HG02981 (cell line): ENCODE measurements around the gene UCN2.

ENCODE experiments used
- ATAC-seq: cut with Tn5 transposase; IDR thresholded peaks from one replicate; pipeline ENCODE4 v1.9.1; 2021; ENCODE audit warnings: mild to moderate bottlenecking, moderate library complexity; ENCODE audit not compliant: unreplicated experiment

UCN2 gene, protein sequence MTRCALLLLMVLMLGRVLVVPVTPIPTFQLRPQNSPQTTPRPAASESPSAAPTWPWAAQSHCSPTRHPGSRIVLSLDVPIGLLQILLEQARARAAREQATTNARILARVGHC

DNA sequence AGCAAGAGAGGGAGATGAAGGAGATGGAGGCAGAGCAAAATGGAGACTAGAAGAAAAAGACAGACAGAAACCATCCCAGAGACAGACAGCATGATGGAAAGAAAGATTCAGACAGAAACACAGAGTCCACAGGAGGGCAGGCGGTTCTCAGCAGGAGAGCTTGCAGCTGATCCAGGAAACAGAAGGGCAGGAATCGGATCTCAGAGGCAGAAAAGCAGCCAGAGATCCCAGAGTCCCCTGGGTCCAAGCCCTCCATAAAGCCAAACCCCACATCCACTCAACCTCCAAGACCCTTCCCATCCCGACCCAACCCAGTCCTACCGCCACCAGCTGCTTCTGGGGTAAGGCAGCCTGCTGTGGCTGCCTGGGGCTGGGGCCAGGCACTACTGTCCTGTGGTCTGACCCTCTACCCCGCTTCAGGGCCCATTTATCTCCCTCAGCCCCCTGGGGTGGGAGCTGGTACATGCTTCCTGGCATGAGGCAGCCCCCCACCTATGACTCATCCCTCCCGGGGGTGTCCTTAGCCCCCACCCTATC lies at the start of gene UCN2:
TSS of gene UCN2 (minus strand) at position 400 of the 537 bp plus-strand sequence. CDS start 657 bp downstream, outside the sequence.
- no peak for ATAC-seq

DNA sequence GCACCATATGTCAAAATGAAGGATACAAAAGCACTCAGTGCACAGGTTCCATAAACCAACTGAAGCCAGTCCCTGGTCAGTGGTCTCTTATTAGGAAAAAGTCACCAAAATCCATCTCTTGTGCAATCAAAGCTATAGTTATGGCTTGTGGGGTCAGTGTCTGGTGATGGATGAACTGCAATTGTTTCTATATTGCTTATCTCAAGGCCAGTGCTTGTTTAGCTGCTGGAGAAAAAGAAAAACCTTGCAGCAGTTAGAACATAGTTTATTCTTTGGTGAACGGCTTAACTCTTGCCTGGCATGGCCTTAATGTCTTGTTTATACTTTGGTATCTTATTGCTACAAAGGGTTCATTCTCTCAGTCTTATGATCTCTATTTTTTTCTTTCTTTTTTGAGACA lies 48.7 kb upstream of the UCN2 start:
- ATAC-seq = no peak

DNA sequence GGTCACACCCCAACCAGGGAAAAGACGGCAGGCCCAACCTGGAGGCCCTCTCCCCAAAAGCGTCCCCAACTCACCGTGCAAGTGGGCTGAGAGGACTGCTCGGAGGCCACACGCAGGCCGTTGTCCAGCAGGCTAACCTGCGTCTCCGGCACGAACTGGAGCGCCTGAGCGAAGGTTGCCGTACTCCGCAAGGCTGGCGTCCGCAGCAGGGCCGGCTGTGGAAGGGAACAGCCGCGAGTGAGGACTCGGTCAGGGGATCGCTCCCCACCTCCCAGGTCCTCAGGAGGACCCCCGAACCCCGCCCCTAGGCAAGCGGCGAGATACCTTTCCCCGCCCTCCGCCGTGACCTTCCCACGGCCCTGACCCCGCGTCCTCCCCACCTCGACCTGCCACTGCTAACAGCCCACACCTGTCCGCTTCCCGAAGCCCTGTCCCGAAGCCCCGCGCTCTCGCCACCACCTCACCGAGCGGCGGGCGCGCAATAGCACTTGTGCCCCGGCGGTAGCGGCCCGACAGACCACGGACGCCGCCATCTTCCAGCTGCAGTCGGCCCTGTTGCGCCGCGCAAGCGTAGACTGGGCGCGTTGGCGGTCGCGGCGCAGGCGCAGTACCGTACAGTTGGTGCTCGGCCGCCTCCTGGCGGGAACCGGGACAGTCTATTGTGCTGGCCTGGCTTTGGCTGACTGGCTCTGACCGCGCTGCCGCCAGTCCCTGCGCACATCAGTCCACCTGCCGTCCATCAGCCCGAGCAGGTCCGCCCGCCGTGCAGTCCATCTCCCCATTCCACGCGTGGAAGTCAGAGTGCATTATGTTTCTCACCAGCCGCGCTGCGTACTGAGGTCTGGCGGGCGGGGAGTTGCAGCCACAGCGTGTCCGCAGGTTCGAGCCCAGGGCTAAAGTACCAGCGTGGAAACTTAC lies 45.8 kb upstream of the UCN2 start, which contains the start of gene UQCRC1:
TSS of gene UQCRC1 (minus strand) at position 559 of the 918 bp plus-strand sequence. CDS start at position 533, 26 bp downstream.
- peak; percentile 96 for ATAC-seq

DNA sequence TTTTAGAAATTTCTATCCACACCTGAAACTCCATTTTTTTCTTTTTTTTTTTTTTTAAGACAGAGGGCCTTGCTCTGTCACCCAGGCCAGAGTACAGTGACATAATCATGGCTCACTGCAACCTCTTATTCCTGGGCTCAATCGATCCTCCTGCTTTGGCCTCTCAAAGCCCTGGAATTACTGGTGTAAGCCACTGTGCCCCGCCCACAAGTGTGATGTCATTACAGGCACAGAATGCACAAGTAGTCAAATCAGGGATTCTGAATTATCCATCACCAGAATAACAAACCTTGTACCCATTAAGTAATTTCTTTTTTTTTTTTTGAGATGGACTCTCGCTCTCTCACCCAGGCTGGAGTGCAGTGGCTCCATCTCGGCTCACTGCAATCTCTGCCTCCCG lies 43.9 kb upstream of the UCN2 start:
- no peak for ATAC-seq

DNA sequence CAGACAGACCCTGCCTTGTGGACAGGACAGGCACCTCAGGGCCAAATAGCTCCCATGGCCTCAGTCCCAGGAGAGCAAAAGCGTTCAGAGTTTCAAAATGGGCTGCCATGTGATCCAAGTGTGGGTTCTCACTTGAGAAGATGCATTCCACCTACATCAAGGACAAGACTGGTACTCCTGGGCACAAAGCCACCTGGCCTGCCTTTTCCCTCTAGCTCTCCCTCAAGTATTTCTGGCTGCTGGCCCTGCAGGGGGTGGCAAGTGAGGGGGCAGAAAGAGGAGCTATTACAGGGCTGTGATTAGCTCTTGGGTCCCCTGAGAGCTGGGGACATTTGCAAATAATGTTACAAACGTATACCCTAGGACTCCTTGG lies 38.0 kb upstream of the UCN2 start:
- ATAC-seq = no peak

DNA sequence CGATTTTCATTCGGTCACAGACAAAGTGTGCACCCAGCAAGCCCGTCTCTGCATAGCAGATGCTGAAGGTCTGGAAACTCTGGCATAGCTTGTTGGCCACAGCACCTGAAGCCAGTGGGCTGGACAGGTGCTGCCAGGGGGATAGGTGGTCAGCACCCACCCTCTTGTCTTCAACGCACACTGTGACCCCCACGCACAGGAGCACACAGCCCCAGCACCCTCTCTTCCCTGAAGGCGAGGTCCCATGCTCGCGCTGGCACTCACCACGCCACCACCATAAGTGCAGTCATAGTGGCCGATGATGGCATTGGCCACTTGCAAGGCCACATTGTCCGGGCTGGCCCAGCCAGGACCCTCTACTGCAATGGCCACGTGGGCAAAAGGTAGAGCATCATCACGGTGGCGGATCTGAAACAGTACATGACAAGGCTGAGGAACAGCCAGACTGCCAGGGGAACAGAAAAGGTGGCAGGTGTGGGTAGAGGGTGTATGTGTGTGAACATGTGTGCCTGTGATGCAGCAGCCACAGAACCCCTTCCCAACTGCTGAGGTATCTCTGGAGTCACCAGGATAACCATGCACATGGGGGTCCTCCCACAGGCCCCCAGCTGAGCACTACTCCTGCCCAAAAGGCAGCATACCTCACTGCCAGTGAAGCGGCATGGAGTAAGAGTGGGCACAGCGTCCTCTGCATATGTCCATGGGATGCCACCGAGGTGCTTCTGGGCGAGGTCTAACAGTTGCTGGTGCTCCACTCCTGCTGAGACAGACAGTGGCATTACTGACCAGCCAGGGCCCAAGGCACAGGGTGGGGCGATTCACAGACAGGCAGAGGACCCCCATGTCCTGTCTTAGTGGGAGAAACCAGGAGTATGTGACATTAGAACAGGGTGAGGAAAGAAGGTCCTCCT lies 37.4 kb upstream of the UCN2 start:
- ATAC-seq = no peak

DNA sequence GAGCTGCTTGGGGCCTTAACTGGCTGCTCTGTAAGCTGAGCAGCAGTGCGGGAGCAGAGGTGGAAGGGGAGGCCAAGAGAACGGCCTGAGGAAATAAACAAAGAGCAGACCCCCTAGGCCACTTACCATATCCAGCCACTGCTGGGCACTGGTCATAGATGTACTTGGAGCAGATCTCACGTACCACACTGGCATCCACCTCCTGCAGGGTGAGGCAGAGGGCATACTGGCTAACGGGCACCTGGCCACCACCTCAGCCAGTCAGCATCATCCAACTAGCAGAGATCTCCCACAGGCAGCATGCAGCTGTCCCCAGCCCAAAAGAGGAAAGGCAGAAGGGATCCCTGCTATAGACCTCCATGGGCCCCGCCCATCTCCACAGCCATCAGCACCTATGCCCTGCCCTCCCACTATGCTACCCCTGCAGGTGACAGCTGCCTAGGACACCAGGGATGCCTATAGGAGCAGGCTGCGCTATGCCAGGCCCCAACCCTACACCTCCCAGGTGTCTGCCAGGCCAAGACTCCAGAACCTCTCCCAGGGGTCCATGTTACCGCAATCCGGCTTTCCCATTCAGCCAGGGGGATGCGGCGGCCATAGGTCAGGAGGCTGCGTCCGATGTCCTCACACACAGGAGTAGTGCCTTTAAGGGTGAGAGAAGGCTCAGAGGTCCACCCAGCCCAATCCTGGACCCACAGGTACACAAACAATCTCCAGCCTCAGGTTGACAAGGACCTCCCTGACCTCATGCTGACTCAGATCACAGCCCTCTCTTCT lies 36.1 kb upstream of the UCN2 start:
- no peak for ATAC-seq

DNA sequence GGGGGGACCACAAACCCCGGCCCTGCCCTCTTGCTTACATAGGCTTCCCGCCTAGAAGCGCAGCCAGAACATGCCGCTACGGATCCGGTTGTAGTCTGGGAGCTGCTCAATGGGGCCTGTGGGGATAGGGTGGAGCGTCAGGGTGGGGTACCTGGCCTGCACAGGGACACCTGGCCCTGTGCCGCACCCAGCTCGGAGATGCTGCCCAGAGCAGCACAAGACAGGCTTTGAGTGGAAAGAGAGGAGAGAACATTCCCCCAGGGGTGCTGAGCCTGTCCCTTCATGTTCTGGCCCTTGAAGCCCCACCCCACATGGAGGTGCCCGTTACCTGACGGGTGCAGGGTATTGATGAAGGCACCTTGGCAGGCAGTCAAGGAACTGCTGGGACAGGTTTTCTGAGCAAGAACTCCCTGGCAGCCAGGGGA lies 35.5 kb upstream of the UCN2 start:
- ATAC-seq = no peak

DNA sequence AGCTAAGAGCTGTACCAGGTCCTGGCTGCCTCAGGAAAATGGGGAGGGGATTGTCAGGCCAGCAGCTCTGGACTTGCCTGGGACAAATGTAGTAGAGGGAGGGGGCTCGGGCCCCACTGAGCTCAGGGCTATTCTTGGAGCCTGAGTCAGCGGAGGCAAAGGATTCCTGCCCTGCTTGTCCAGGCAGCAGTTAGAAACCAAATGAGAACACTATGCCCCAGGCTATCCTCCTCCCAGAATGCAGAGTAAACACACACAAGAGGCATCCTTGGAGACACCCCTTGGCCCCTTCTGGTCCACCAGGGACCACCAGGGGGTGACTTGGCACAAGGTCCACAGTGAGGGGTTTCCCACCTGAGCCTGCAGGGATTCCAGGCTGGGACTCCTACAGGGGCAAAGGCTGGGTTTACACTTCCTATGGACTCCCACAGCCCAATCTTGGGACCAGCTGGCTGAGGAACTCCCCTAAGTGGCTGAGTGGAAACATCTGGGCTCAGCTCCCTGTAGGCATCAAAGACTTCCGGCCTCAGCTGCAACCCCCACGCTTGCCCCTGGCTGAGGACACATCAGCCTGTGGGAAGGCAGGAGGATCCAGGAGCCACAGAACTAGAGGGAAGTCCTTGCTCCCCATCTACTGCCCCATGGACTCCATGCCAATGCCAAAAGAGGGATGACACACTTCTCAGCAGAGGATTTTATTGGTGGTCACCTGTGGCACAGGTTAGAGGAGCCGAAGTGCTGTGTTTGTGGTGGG lies 34.9 kb upstream of the UCN2 start:
- ATAC-seq = no peak

DNA sequence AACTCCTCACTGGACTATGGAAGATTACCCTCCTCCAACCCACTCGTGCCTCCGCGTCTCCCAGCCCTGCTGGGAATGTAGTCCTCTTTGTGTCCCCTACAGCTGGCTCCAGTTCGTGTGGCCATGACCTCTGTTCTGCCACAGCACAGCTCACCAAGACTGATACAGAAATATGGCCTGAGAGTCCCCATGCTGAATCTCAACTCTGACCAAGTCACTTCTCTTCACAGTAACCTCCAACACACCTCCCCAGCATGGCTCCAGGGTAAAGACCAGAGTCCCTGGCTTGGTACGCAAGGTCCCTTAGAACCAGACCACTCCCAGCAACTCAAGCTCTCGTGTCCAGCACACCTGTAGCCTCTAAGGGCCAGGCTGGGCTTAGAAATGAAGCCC lies 33.8 kb upstream of the UCN2 start:
- no peak for ATAC-seq

DNA sequence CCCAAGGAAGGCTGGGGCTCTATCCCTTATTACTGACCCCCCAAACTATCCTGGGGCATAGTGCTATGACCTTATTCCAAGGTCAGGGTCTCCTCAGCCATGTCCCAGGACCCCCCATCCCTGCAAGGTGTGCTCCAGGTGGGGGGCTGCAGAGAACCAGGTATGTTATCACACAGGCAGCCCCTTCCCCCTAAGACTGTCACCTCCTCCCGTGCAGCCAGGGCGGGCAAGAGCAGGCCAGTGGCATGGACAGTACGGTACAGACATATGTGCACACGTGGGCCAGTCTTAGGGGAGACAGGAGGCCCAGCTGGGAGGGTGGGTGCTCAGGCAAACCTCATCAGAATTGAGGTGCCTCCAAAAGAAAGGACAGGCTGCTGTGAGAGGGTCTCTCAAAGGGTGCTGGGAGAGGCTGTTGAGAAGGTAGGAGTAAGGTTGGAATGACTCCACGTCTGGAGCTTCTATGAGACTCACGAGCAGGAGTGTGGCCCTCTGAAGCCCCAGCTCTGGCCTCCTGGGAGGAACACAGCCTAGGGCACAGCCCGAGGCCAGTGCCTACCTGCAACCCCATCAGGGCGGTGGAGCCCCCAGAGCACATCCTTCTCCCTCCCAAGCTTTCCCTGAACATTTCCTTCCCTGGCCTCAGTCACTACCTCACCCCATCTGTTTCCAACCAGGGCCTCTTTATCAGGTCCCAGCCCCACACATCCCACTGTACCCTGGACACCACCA lies 33.3 kb upstream of the UCN2 start:
- no peak for ATAC-seq

DNA sequence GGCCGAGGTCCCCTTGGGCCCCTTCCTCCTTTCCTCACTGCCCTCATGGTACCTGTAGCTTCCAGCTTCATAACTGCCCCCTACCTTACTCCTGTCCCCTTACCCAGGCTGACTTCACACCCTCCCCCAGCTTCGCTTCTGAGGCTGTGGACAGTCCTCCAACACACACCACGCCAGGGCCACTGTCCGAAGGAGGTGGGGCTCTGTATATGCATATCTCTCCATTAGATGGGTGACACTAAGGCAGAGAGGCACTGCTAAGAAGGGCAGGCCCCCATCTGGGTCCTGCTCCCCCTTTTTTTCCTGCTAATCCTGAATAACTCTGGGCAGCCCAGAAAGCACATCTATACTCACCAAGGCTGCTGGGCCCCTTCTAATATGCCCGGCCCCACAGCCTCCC lies 32.6 kb upstream of the UCN2 start:
- ATAC-seq = no peak

DNA sequence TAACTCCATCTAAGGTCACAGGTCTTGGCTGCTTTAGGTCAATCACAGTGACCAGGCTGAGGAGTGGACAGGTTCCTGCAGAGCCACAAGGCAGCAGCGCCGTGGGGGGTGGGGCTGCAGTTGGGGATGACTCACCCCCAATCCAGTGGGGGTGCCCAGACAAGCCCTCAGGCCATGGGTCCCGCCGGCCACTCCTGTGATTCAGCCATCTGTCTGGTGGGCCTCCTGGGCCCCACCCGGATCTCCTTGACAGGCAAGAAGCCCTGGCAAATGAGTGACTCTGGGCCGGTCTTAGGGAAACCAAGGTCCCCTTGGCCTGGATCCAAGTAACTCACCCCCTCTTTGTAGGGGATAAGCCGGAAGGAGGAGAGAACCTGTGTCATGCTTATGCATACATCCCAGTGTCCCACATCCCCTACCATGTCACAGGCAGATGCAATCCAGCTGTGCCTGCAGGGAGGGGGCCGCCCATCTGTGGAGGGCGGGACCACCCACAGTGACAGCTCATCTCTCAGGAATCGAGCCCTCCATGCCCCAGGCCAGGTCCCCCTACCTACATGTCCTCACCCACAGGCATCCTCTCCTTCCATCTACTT lies 32.0 kb upstream of the UCN2 start:
- no peak for ATAC-seq

DNA sequence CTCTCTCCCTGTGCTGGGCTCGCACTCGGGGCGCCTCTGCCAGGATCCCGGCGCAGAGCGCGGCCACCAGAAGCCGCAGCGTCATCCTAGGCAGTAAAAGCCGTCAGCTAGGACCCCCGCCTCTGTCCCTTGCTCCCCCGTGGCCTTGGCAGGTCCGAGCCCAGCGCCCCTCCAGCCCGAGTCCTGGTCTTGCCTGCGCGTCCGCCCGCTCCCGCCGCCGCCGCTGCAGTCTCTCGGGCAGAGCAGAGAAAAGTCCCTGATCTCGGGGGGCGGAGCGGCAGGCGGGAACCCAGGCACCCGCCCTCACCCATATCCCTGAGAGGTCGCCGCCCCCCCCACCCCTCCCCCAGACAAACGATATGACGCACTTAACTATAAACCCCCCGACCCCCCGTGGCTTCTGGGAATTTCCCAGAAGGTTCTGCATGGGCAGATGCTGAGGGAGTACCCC lies 31.5 kb upstream of the UCN2 start, which contains the start of gene COL7A1:
TSS of gene COL7A1 (minus strand) at position 255 of the 451 bp plus-strand sequence. CDS start at position 85, 170 bp downstream.
- no peak for ATAC-seq

DNA sequence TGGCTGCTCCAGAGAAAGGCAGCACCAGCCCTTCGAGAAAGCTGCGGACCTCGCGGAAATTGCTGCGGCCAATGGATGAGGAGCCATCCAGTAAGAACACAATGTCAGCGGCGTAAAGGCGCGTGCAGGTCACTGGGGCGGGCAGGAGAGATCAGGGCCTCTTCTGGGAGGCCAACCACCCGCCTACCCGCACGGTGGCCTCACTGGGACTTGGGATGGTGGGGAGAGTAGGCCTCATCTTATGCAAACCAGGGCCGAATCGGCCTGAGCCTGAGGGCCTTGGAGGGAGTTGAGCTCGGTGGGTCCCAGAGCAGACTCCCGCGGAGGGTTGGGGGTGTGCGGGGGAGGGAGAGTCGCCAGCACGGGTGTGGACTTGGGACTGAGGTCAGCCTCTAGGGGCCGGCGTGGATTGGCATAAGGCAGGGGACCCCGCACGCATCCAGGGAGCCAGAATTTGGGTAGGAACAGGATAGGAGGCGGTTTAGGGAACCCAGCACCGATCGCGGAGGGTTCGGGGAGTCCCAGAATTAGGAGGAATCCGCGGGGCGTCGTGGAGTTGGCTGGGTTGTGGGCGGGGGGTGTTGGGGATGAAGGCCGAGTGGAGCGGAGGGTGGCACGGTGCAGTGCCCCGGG lies 31.0 kb upstream of the UCN2 start:
- ATAC-seq = no peak

DNA sequence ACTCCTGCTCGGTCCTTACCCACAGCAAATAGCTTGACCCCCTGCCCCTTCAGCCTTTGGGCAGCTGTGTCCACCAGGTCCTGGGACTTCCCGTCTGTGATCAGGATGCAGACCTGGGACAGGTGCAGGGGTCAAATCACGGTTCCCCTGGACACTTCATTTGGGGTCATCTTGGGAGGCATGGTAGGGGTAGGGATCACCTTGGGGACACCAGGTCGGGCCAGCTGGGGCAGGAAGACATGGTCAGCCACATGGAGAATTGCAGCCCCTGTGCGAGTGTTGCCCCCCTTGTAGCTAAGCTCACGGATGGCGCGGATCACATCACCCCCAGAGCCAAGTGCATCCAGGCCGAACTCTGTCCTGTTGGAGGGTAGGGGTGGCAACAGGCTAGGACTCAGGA lies 29.8 kb upstream of the UCN2 start:
- no peak for ATAC-seq

DNA sequence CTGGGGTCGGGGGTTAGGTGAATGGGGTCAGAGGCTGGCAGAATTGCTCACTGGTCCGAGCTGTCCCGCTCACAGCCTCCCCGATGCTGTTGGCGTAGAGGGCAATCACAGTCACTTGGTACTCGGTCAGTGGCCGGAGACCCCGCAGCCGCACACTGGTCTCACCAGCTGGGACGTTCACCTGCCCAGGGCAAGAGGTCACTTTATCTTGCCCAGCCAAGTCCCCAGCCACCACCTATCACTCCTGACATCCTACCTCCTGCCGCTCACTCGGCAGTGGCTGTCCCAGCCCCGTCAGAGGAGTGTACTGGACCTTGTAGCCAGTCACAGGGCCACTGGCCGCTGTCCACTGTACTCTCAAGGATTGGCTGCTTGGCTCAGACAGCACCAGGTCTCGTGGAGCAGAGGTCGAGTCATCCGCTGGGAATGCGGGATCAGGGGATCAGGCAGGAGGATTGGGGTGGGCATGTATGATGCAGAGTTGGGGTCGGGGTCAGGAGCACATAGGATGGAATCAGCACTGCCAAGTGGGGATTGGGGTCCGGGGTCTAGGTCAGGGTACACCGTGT lies 29.0 kb upstream of the UCN2 start:
- no peak for ATAC-seq
